ENCODE measurements around the gene TGM1.

The TGM1 gene

GRCh38 chr14:24271134-24271833 lies 8.3 kb upstream of the TGM1 start, which contains the start of gene RABGGTA:
RABGGTA (minus strand) TSS chr14:24271597; CDS start chr14:24271115, 482 bp downstream.
- peak; percentile 77 to 85 for DNase-seq (ENCODE audit: low read depth in 2 of 2)

GRCh38 chr14:24270537-24271133 lies 7.7 kb upstream of the TGM1 start:
- DNase-seq (ENCODE audit: low read depth in 2 of 2) = no peak

GRCh38 chr14:24269910-24270536 lies 7.0 kb upstream of the TGM1 start:
- no peak for DNase-seq (ENCODE audit: low read depth in 2 of 2)

- DNase-seq (ENCODE audit: low read depth in 2 of 2) = no peak
Measured at GRCh38 chr14:24269368-24269767, 6.4 kb upstream of the TGM1 start.

GRCh38 chr14:24268225-24268624 lies 5.2 kb upstream of the TGM1 start:
- DNase-seq (ENCODE audit: low read depth in 2 of 2) = no peak

- no peak for DNase-seq (ENCODE audit: low read depth in 2 of 2)
Measured at GRCh38 chr14:24267516-24267915, 4.5 kb upstream of the TGM1 start.

- DNase-seq (ENCODE audit: low read depth in 2 of 2) = no peak
Measured at GRCh38 chr14:24266344-24267244, 3.6 kb upstream of the TGM1 start.

GRCh38 chr14:24264298-24264697 lies 1.3 kb upstream of the TGM1 start:
- DNase-seq (ENCODE audit: low read depth in 2 of 2) = no peak

- DNase-seq (ENCODE audit: low read depth in 2 of 2) = no peak
Measured at GRCh38 chr14:24263848-24264247, 871 bp upstream of the TGM1 start.

- no peak for DNase-seq (ENCODE audit: low read depth in 2 of 2)
Measured at GRCh38 chr14:24261969-24262327, 1.0 kb downstream of the TGM1 start.

GRCh38 chr14:24261256-24261968 lies 1.6 kb downstream of the TGM1 start:
- no peak for DNase-seq (ENCODE audit: low read depth in 2 of 2)

- DNase-seq (ENCODE audit: low read depth in 2 of 2) = no peak
Measured at GRCh38 chr14:24260780-24261157, 2.2 kb downstream of the TGM1 start.

GRCh38 chr14:24260026-24260779 lies 2.8 kb downstream of the TGM1 start:
- no peak for DNase-seq (ENCODE audit: low read depth in 2 of 2)

- no peak for DNase-seq (ENCODE audit: low read depth in 2 of 2)
Measured at GRCh38 chr14:24259282-24260025, 3.5 kb downstream of the TGM1 start.

- no peak for DNase-seq (ENCODE audit: low read depth in 2 of 2)
Measured at GRCh38 chr14:24258548-24259265, 4.3 kb downstream of the TGM1 start.

GRCh38 chr14:24258119-24258518 lies 4.9 kb downstream of the TGM1 start:
- DNase-seq (ENCODE audit: low read depth in 2 of 2) = no peak

- no peak for DNase-seq (ENCODE audit: low read depth in 2 of 2)
Measured at GRCh38 chr14:24256960-24257359, 6.0 kb downstream of the TGM1 start.

GRCh38 chr14:24255931-24256711 lies 6.9 kb downstream of the TGM1 start:
- DNase-seq (ENCODE audit: low read depth in 2 of 2) = no peak

GRCh38 chr14:24255438-24255837 lies 7.5 kb downstream of the TGM1 start:
- no peak for DNase-seq (ENCODE audit: low read depth in 2 of 2)

Measured in stimulated activated CD8-positive, alpha-beta memory T cell treated with anti-CD3 and anti-CD28 coated beads, Interleukin-15, amount 100 ng/mL, for 48 hours (primary cell).